Neural cell (in vitro differentiated cells): ENCODE data around the gene CAPS. TPM values are rescaled to one million over a fixed set of nuclear protein-coding genes. Genes with fewer than 3 reads are reported as not detected.

Experiments used
- H2AFZ ChIP-seq: fragments of 200-600, 300-800 bp; sonication (generic), shearing (Covaris generic); 2 replicates; pipeline ENCODE4 v1.6.0; 2014; ENCODE audit warnings: low read depth, mild to moderate bottlenecking, antibody characterized with exemption, low read length, moderate library complexity
- H3F3A ChIP-seq: fragments of 200-600 bp; shearing (Covaris generic); 2 replicates; pipeline ENCODE4 v1.6.1; 2016; ENCODE audit warnings: mild to moderate bottlenecking, moderate library complexity, mixed read lengths, antibody characterized with exemption, low read length; ENCODE audit not compliant: insufficient read depth, poor library complexity, severe bottlenecking
- H3K27ac ChIP-seq: fragments of 200-600, 300-800 bp; sonication (generic), shearing (Covaris generic); 2 replicates; pipeline ENCODE4 v1.5.1; 2014; ENCODE audit warnings: mild to moderate bottlenecking, low read length, moderate library complexity
- H3K27me3 ChIP-seq: fragments of 300-800, 200-600 bp; sonication (generic), shearing (Covaris generic); 2 replicates; pipeline ENCODE4 v1.6.0; 2014; ENCODE audit warnings: mild to moderate bottlenecking, low read depth, low read length, moderate library complexity; ENCODE audit not compliant: insufficient read depth
- H3K36me3 ChIP-seq: fragments of 300-800, 200-600 bp; sonication (generic), shearing (Covaris generic); 2 replicates; pipeline ENCODE4 v1.5.1; 2014; ENCODE audit warnings: mild to moderate bottlenecking, antibody characterized with exemption, low read length, moderate library complexity; ENCODE audit not compliant: insufficient read depth
- H3K4me2 ChIP-seq: fragments of 300-800, 200-600 bp; sonication (generic), shearing (Covaris generic); 2 replicates; pipeline ENCODE4 v1.6.0; 2014; ENCODE audit warnings: mild to moderate bottlenecking, low read length
- H3K4me3 ChIP-seq: fragments of 300-800, 200-600 bp; sonication (generic), shearing (Covaris generic); 2 replicates; pipeline ENCODE4 v1.5.1; 2014; ENCODE audit warnings: mild to moderate bottlenecking, low read length, moderate library complexity
- H3K79me2 ChIP-seq: fragments of 200-600 bp; shearing (Covaris generic); replicated peaks from 2 replicates; pipeline ENCODE4 v1.6.0; 2014; ENCODE audit warnings: mild to moderate bottlenecking, low read length, moderate library complexity; ENCODE audit not compliant: insufficient read depth
- H3K9ac ChIP-seq: fragments of 300-800, 200-600 bp; sonication (generic), shearing (Covaris generic); 2 replicates; pipeline ENCODE4 v1.6.1; 2016; ENCODE audit warnings: mild to moderate bottlenecking, low read length, mixed read lengths
- H3K9me2 ChIP-seq: fragments of 200-600 bp; shearing (Covaris generic); 2 replicates; pipeline ENCODE4 v1.6.1; 2016; ENCODE audit warnings: mild to moderate bottlenecking, low read length, mixed read lengths; ENCODE audit not compliant: insufficient read depth
- H3K9me3 ChIP-seq: fragments of 200-600, 300-800 bp; sonication (generic), shearing (Covaris generic); 2 replicates; pipeline ENCODE4 v1.6.1; 2016; ENCODE audit warnings: mild to moderate bottlenecking, mixed run types, low read length, moderate library complexity, mixed read lengths
- H4K20me1 ChIP-seq: fragments of 200-600 bp; shearing (Covaris generic); 2 replicates; pipeline ENCODE4 v1.6.1; 2016; ENCODE audit warnings: mild to moderate bottlenecking, mixed run types; ENCODE audit not compliant: insufficient read depth
- CTCF ChIP-seq: fragments of 450-650 bp; IDR thresholded peaks from 2 replicates; pipeline ENCODE4 v1.5.1; 2014; ENCODE audit warnings: antibody characterized with exemption, mild to moderate bottlenecking, moderate library complexity; ENCODE audit not compliant: poor library complexity, severe bottlenecking
- EP300 ChIP-seq: fragments of 450-650 bp; conservative IDR thresholded peaks from 2 replicates; pipeline ENCODE4 v1.6.1; 2014; ENCODE audit warnings: antibody characterized with exemption, mild to moderate bottlenecking, moderate library complexity; ENCODE audit not compliant: poor library complexity, severe bottlenecking
- EZH2 ChIP-seq: fragments of 200-600, 300-800 bp; shearing (Covaris generic), sonication (generic); IDR thresholded peaks from 2 replicates; pipeline ENCODE4 v1.6.1; 2014; ENCODE audit warnings: antibody characterized with exemption, low read length, borderline replicate concordance, mild to moderate bottlenecking; ENCODE audit not compliant: insufficient read depth, poor library complexity, severe bottlenecking
- MXI1 ChIP-seq: fragments of 450-650 bp; conservative IDR thresholded peaks from 2 replicates; pipeline ENCODE4 v1.6.1; 2014; ENCODE audit warnings: antibody characterized with exemption, mild to moderate bottlenecking; ENCODE audit not compliant: poor library complexity, severe bottlenecking
- POLR2AphosphoS5 ChIP-seq: IDR thresholded peaks from 2 replicates; pipeline ENCODE4 v1.6.1; 2012
- RAD21 ChIP-seq: fragments of 450-650 bp; conservative IDR thresholded peaks from 2 replicates; pipeline ENCODE4 v1.6.1; 2014; ENCODE audit warnings: antibody characterized with exemption, mild to moderate bottlenecking, moderate library complexity
- REST ChIP-seq: IDR thresholded peaks from 2 replicates; pipeline ENCODE4 v1.6.1; 2012; ENCODE audit warnings: borderline replicate concordance
- SMC3 ChIP-seq: fragments of 450-650 bp; conservative IDR thresholded peaks from 2 replicates; pipeline ENCODE4 v1.6.1; 2014; ENCODE audit warnings: antibody characterized with exemption, mild to moderate bottlenecking, moderate library complexity; ENCODE audit not compliant: poor library complexity
- TAF1 ChIP-seq: IDR thresholded peaks from 2 replicates; pipeline ENCODE4 v1.6.1; 2012; ENCODE audit warnings: low read depth
- polyA plus RNA-seq: library from polyadenylated mRNA; depleted of rRNA; stranded (reverse); fragments of >200 nt; gene quantifications from 2 replicates; pipeline ENCODE4 v1.2.3, GENCODE V29; 2014

CAPS gene
- polyA plus RNA-seq, 1 donor from 2014 or later, result 10.5 TPM

- Histone ChIP-seq H3K27me3 (no peaks in the 10 kb centered on the region), H3K79me2 (peaks cover 63% of the 10 kb centered on the region), H4K20me1 (peaks cover 7% of the 10 kb centered on the region), H3F3A (no peaks in the 10 kb centered on the region), H3K36me3 (no peaks in the 10 kb centered on the region), H3K9ac (no peak overlapping the region), H3K4me3 (no peak overlapping the region), H3K4me2 (no peak overlapping the region), H3K9me2 (no peaks in the 10 kb centered on the region), H2AFZ (no peak overlapping the region), H3K9me3 (no peaks in the 10 kb centered on the region), H3K27ac (no peak overlapping the region)
- TF ChIP-seq TAF1 (no peak), CTCF (no peak), SMC3 (no peak), POLR2AphosphoS5 (no peak)
Observed at GRCh38 chr19:5955636-5955935, 41.5 kb downstream of the CAPS start.

- H3F3A ChIP-seq, result no peaks in the 10 kb centered on the region
- no peak overlapping the region for H3K9ac ChIP-seq
- TF ChIP-seq REST (no peak), MXI1 (no peak), TAF1 (no peak), RAD21 (no peak), SMC3 (no peak), EP300 (no peak), POLR2AphosphoS5 (no peak), EZH2 (no peak)
- H3K27ac ChIP-seq, result no peak overlapping the region
- peaks cover 57% of the 10 kb centered on the region for H3K79me2 ChIP-seq
- H3K4me2 ChIP-seq, result no peak overlapping the region
- no peaks in the 10 kb centered on the region for H3K27me3 ChIP-seq
- H2AFZ ChIP-seq, result no peak overlapping the region
- H3K36me3 ChIP-seq, result no peaks in the 10 kb centered on the region
- H3K9me3 ChIP-seq, result no peaks in the 10 kb centered on the region
- H4K20me1 ChIP-seq, result peaks cover 4% of the 10 kb centered on the region
- H3K9me2 ChIP-seq, result no peaks in the 10 kb centered on the region
- no peak overlapping the region for H3K4me3 ChIP-seq
Observed at GRCh38 chr19:5956323-5956722, 42.3 kb downstream of the CAPS start.

GRCh38 chr19:5956728-5957127, 42.7 kb downstream of the CAPS start:
- Histone ChIP-seq H4K20me1 (peaks cover 4% of the 10 kb centered on the region), H3K27me3 (no peaks in the 10 kb centered on the region), H3K27ac (no peak overlapping the region), H3K79me2 (peaks cover 53% of the 10 kb centered on the region), H3F3A (no peaks in the 10 kb centered on the region), H3K9me3 (no peaks in the 10 kb centered on the region), H3K4me3 (no peak overlapping the region), H3K9ac (no peak overlapping the region), H2AFZ (no peak overlapping the region), H3K36me3 (no peaks in the 10 kb centered on the region), H3K9me2 (no peaks in the 10 kb centered on the region), H3K4me2 (no peak overlapping the region)
- no peak for TF ChIP-seq MXI1
- TF ChIP-seq POLR2AphosphoS5, result no peak
- TF ChIP-seq EZH2, result no peak
- TF ChIP-seq EP300, result no peak
- no peak for TF ChIP-seq CTCF
- TF ChIP-seq TAF1, result no peak
- TF ChIP-seq REST, result no peak
- no peak for TF ChIP-seq RAD21
- TF ChIP-seq SMC3, result no peak
